Left cardiac atrium (tissue), 4 donors: ENCODE measurements around the gene IGSF23. TPM values are rescaled to one million over a fixed set of nuclear protein-coding genes. Genes with fewer than 3 reads are reported as not detected.
"Not testable (repeated sequence)": the region's sequence is repeated elsewhere in the genome, so short reads cannot be mapped to it uniquely, and the experiment has no call there.

Experiments
- ATAC-seq, 2 donors: fragments of 200-7000 bp; cut with Tn5 transposase; one replicate each; pipeline ENCODE4 v1.9.1; 2020; ENCODE audit warnings: mild to moderate bottlenecking in 2 of 2, moderate library complexity in 2 of 2
- DNase-seq: peaks from one replicate; pipeline ENCODE4 v3.0.0-alpha.2; 2020
- intact Hi-C, 2 donors: fragments of 100-400 bp; cut with DNase I; formaldehyde crosslinking; loops; one replicate each; pipeline versions ENCODE4 v1.14.1 to v1.15.1; 2022 to 2023
- total RNA-seq, 2 donors: library from RNA; stranded (reverse); fragmentation: NEBNext Ultra II Directional; extraction: Animal tissue kit (Norgen Biotek cat#: 25700); gene quantifications; one replicate each; pipeline ENCODE4 v1.2.1, GENCODE V29; 2021
- donor health status: DM: no; HTN: yes; CAD: no.
- donor health status: DM: no; HTN: yes; CAD: no; lungs with severe emphysema.
- donor health status: DM: yes; HTN: yes; CAD: no.
- donor health status: Dilated cardiomyopathy.

Gene IGSF23
- total RNA-seq, 2 donors from 2014 or later = not detected

DNA sequence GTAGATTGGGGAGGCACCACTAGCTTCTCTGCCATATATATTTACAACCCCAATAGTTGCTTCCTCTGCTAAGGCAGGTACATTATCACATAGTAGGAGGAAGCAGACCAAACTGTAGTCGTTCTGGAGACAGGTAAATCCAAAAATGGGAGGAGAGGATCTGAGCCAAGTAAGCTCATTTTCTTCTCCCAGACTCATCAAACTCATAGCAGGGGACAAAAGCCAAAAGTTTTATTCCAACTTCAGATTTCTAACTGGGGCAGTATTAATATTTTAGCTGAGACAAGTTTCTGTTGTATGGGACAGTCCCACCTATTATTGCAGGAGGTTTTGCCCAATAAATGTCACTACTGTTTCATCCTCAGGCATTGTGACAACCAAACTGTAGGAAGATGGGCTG, 7.8 kb upstream of the IGSF23 start:
- intact Hi-C loops = no loop called here
- ATAC-seq (no peak), DNase-seq (no peak)

DNA sequence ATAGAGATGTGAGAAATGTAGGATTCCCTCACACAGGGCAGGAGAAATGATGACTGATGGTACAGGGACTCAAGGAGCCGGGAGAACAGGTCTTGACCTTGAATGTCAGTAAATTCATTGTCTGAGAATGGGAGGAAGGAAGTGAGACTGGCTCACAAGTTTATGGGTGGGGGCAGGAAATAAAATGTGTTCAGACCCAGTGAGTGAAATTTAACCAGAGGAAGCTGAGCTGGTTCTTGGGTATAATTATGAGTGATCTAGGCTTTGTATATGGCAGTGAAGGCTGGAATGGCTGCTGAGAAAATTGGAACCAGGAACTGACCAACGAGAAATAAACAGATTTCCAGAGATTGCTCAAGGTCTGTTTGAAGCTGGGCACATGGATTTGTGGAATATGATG, 6.3 kb upstream of the IGSF23 start:
- ATAC-seq = peak; percentile 55 to 61
- DNase-seq = no peak
- intact Hi-C loops = no loop called here

GRCh38 chr19:44607917-44608316, 5.4 kb upstream of the IGSF23 start:
- intact Hi-C loops = no loop called here
- DNase-seq (no peak), ATAC-seq (no peak)

DNA sequence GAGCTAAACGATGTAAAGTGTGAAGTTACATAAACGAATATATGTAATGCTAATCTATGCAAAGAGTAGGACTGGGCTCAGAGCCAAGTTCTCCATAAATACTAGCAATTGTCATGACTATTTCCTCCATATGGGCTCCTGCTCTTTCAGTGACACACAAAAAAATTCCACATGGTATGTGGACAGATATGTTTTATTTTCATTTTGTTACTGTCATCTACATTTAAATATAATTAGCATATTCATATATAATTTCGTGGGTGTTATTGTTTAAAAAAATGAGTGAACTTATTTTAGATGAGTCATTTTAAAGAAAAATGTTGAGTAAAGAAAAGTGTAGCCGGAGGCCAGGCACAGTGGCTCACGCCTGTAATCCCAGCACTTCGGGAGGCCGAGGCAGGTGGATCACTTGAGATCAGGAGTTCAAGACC, 5.0 kb upstream of the IGSF23 start:
- no peak for DNase-seq
- no peak for ATAC-seq
- intact Hi-C loops = no loop called here

DNA sequence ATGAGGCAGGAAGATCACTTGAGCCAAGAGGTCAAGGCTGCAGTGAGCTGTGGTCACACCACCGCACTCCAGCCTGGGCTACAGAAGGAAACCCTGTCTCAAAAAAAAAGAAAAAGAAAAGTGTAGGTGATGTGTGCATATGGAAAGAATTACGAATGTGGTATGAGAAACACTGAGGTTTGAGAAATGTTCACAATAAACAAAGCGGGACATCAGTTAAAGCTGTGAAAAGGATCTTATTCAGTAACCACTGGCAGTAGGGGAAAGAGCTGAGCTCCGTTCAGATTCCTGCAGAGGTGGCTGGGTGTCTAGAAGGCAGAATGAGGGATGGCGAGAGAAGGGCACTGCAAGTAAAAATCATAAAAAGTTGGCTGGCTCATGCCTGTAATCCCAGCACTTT, 4.1 kb upstream of the IGSF23 start:
- intact Hi-C loops = no loop called here
- DNase-seq = no peak
- ATAC-seq = no peak

- ATAC-seq, DNase-seq, intact Hi-C loops: not testable (repeated sequence)
These were observed 2.9 kb upstream of the IGSF23 start for GRCh38 chr19:44610497-44610896.

DNA sequence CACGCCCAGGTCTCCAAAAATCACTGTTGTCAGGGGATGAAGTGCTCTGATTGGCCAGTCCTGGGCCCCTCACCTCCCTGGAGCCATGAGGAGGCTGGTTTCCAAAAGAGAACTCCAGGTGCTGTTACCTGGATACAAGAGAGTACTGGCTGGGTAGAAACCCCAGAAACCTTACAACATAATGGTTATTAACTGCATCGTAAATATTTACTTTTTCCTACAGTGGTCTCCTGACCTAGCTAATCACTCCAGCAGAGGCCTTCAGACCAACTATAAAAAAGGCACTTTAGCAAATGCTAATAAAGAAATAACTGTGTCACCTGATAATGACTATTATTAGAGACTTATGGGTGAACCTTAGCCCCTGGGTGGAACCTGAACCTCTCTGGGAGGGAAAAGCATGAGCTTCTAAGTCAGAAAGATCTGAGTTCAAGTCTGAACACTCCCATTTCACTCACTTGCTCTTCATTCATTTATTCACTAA, 1.5 kb upstream of the IGSF23 start:
- DNase-seq = no peak
- ATAC-seq = no peak
- intact Hi-C loops = no loop called here

- intact Hi-C loops = no loop called here
- ATAC-seq = no peak
These were observed 950 bp downstream of the IGSF23 start for GRCh38 chr19:44614313-44614712.

DNA sequence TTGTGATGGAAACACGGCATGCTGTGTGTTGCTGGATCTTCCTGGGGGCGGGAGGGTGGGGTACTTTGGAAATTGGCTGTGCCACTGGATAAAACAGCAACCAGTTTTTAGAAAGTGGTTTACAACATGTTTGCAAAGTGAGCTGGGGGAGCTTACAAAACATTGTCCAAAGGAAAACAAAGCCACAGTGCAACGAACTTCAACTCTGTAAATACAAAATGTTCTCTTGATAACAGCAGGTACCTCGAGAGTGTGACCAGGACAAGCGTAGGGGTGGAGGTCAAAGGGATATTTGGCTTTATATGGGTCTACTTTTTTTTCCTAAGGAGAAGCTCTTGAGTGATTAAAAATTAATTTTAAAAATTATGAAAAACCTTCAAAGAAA, 2.5 kb downstream of the IGSF23 start:
- no peak for ATAC-seq
- intact Hi-C loops = no loop called here
- DNase-seq = no peak

More at GRCh38 chr19:44614313-44614712, 950 bp downstream of the IGSF23 start:
- DNase-seq = no peak

DNA sequence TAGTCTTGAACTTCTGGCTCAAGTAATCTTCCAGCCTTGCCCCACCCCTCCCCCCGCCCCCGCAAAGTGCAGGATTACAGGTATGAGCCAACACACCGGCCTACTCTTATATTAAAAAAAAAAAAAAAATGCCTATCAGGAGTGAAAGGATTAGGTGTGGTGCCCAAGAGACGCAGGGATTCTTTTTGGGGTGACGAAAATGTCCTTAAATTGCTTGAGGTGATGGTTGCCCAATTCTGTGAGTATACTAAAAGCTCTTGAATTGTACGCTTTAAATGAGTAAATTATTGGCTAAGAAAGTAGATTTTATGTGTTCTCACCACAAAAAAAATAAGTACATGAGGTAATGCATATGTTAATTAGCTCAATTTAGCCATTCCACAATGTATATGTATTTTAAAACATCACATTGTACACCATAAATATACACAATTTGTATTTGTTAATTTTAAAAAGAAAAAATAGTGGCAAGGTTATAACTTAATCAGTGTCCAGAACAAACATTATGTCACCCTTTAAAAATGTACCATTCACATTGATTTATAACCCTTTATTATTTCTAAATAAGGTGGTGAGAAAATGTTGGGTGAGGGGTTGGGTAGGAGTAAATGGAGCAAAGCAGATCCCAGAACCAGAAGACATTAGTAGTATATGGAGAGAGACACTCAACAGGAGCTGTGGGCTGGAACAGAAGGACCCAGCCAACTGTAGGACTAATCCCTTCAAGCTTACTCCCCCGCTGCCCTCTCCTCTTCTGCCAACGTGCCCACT, 3.9 kb downstream of the IGSF23 start:
- no peak for ATAC-seq
- no peak for DNase-seq
- intact Hi-C loops = no loop called here

GRCh38 chr19:44618640-44619357, 5.4 kb downstream of the IGSF23 start:
- intact Hi-C loops = no loop called here
- no peak for ATAC-seq
- DNase-seq = no peak

DNA sequence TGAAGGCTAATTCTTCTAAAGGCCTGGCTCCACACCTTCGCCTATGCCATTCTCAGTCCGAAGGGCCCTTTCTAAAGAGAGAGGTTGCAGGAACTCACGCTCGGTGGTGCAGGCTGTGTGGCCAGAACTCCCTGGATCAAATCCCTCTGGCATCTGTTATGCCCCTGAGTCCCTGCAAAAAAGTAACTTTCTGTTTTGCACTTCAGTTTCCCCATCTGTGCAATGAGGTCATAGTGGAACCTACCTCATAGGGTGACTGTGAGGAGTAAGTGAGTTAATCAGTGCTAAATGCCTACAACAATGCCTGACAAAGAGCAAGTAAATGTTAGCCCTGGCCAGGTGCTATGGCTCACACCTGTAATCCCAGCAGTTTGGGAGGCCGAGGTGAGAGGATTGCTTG, 7.3 kb downstream of the IGSF23 start:
- DNase-seq (no peak), ATAC-seq (no peak)
- intact Hi-C loops = no loop called here

DNA sequence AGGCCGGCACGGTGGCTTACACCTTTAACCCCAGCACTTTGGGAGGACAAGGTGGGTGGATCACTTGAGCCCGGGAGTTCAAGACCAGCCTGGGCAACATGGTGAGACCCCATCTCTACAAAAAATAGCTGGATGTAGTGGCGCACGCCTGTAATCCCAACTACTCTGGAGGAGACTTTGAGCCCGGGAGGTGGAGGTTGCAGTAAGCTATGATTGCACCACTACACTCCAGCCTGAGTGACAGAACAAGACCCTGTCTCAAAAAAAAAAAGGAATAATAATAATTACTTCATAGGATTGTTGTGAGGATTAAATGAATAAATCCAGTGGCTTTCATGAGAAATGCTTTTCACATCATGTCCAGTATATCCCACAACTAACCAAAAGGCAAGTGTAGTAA, 8.0 kb downstream of the IGSF23 start:
- no peak for ATAC-seq
- intact Hi-C loops = no loop called here
- DNase-seq = no peak

GRCh38 chr19:44623080-44623479, 9.7 kb downstream of the IGSF23 start:
- ATAC-seq = peak; percentile 44
- intact Hi-C loops = no loop called here
- no peak for DNase-seq

GRCh38 chr19:44623626-44624025, 10.3 kb downstream of the IGSF23 start:
- DNase-seq (no peak), ATAC-seq (no peak)
- intact Hi-C loops = no loop called here

GRCh38 chr19:44624840-44625354, 11.5 kb downstream of the IGSF23 start:
- no peak for ATAC-seq
- intact Hi-C loops = no loop called here
- DNase-seq = no peak

DNA sequence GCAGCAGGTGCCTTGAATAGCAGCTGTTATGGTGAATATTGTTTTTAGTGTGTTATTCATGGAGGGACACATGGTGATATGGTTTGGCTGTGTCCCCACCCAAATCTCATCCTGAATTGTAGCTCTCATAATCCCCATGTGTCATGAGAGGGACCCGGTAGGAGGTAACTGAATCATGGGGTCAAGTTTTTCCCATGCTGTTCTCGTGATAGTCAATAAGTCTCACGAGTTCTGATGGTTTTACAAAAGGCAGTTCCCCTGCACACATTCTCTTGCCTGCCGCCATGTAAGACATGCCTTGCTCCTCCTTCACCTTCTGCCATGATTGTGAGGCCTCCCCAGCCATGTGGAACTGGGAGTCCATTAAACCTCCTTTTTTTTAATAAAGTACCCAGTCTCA, 12.3 kb downstream of the IGSF23 start:
- DNase-seq, ATAC-seq, intact Hi-C loops: not testable (repeated sequence)

- intact Hi-C loops = no loop called here
These were observed 12.8 kb downstream of the IGSF23 start for GRCh38 chr19:44626048-44626624.

GRCh38 chr19:44627631-44628030, 14.3 kb downstream of the IGSF23 start:
- DNase-seq (no peak), ATAC-seq (no peak)
- intact Hi-C loops = no loop called here

More at GRCh38 chr19:44626048-44626624, 12.8 kb downstream of the IGSF23 start:
- DNase-seq (no peak), ATAC-seq (peak in 1 of 2 donors; percentile 91)

DNA sequence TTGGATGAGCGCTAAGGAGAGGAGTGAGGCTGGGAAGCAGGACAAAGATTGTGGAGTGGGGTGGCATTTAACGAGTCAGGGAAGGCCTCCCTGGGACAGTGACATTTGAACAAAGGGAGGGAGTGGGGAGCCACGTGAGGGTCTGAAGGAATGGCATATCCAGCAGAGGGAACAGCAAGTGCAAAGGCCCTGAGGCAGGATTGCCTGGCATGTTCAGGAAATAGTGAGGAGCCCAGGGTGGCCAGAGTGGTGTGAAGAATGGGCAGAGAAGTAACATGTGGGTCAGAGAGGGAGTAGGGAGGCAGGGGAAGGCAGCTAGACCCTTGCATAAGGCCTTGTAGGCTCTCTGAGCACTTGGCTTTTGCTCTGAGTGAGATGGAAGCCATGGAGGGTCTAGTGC, 15.4 kb downstream of the IGSF23 start:
- no peak for DNase-seq
- intact Hi-C loops = no loop called here
- ATAC-seq = no peak
